ENCODE data around the gene MAPKAPK5.

- TF ChIP-seq CTCF (IDR thresholded peaks at IDR 0.05) (no peak), POLR2A (IDR thresholded peaks at IDR 0.05) (no peak), EP300 (IDR thresholded peaks at IDR 0.05; ENCODE audit: low read depth) (no peak), POLR2AphosphoS5 (IDR thresholded peaks at IDR 0.05) (no peak)
These were observed 25.5 kb downstream of the MAPKAPK5 start for GRCh38 chr12:111867531-111867930.

Data from transverse colon (tissue), 4 donors.